HepG2 (cell line): ENCODE measurements around the gene GSK3A. TPM values are rescaled to one million over a fixed set of nuclear protein-coding genes. Genes with fewer than 3 reads are reported as not detected.
A peak's percentile ranks its signal among the peaks of the same experiment; 100 is the strongest.

Experiments
- ATAC-seq: fragments of 200-7000 bp; cut with Tn5 transposase; 3 replicates; pipeline ENCODE4 v1.9.1; 2020; ENCODE audit warnings: mild to moderate bottlenecking, moderate library complexity
- BruUV-seq: library from RNA; stranded (reverse); fragments of 400-500 nt; replicated peaks from 2 replicates; lab custom pipeline; 2021; lab: Mats Ljungman, UMichigan
- CTCF ChIA-PET: fragments of 300-600 bp; formaldehyde crosslinking; extraction: SDS; loops from one replicate; lab custom pipeline; 2021; ENCODE audit warnings: low total read pairs, inconsistent platforms, low intra/inter-chr PET ratio; lab: Yijun Ruan, JAX
- POLR2A ChIA-PET: fragments of 350-600 bp; sonication (Branson Sonifier 250); formaldehyde crosslinking; loops from one replicate; lab custom pipeline; 2020; ENCODE audit warnings: antibody characterized with exemption, inconsistent platforms; lab: Yijun Ruan, JAX
- DNase-seq: peaks from one replicate; pipeline ENCODE4 v3.0.0-alpha.2; 2015; ENCODE audit warnings: low spot score
- FAIRE-seq: peaks from 3 replicates; lab custom pipeline; 2011; peaks lifted over from hg19 to GRCh38; lab: Jason Lieb, UNC
- H2AFZ ChIP-seq: one replicate; pipeline ENCODE4 v1.6.1; 2011; ENCODE audit warnings: low read length, inconsistent platforms
- H3K27ac ChIP-seq: fragments of 300-600 bp; 3 replicates; pipeline ENCODE4 v1.8.0; 2011; ENCODE audit warnings: mixed run types, mild to moderate bottlenecking, mixed read lengths, low read length, inconsistent platforms; ENCODE audit not compliant: insufficient read depth; ENCODE audit errors: extremely low read length
- H3K27me3 ChIP-seq, 2 experiments: fragments of 200-600 bp in 1 of 2; 2 replicates in 1 of 2; 3 replicates in 1 of 2; pipeline versions ENCODE4 v1.6.0 to v1.8.0; 2011; ENCODE audit warnings: low read length in 2 of 2, mild to moderate bottlenecking in 2 of 2, moderate library complexity in 2 of 2, inconsistent platforms in 1 of 2; ENCODE audit not compliant: insufficient read depth in 2 of 2, control insufficient read depth in 1 of 2
- H3K36me3 ChIP-seq, 2 experiments: fragments of 200-600 bp in 1 of 2; replicated peaks in 1 of 2; 2 replicates in 1 of 2; 3 replicates in 1 of 2; pipeline versions ENCODE4 v1.5.1 to v1.8.0; 2011; ENCODE audit warnings: low read length in 2 of 2, inconsistent platforms in 1 of 2; ENCODE audit not compliant: insufficient read depth in 2 of 2, control insufficient read depth in 1 of 2
- H3K4me1 ChIP-seq: 2 replicates; pipeline ENCODE4 v1.5.1; 2012; ENCODE audit warnings: low read length, inconsistent platforms; ENCODE audit not compliant: insufficient read depth
- H3K4me2 ChIP-seq: 2 replicates; pipeline ENCODE4 v1.6.0; 2011; ENCODE audit warnings: low read depth, low read length, inconsistent platforms
- H3K4me3 ChIP-seq, 3 experiments: fragments of 200-600 bp in 1 of 3; sonication (generic), shearing (Covaris generic) in 1 of 3; replicated peaks in 1 of 3; 2 replicates each; pipeline ENCODE4 v1.5.1; 2011 to 2016; ENCODE audit warnings: low read length in 3 of 3, inconsistent platforms in 2 of 3, low read depth in 2 of 3, mild to moderate bottlenecking in 2 of 3, control low read depth in 1 of 3, mixed read lengths in 1 of 3; ENCODE audit not compliant: insufficient read depth in 1 of 3
- H3K79me2 ChIP-seq: one replicate; pipeline ENCODE4 v1.6.1; 2011; ENCODE audit warnings: low read length, inconsistent platforms; ENCODE audit not compliant: insufficient read depth
- H3K9ac ChIP-seq: 2 replicates; pipeline ENCODE4 v1.6.0; 2011; ENCODE audit warnings: mild to moderate bottlenecking, low read depth, low read length, inconsistent platforms; ENCODE audit not compliant: insufficient read depth
- H3K9me3 ChIP-seq: 2 replicates; pipeline ENCODE4 v1.5.1; 2012; ENCODE audit warnings: mild to moderate bottlenecking, low read length
- H4K20me1 ChIP-seq: 2 replicates; pipeline ENCODE4 v1.6.0; 2011; ENCODE audit warnings: inconsistent platforms, mild to moderate bottlenecking, low read length, moderate library complexity; ENCODE audit not compliant: insufficient read depth
- AGO1 ChIP-seq: fragments of 200-400 bp; formaldehyde crosslinking; IDR thresholded peaks from 2 replicates; pipeline ENCODE4 v1.6.1; 2017; ENCODE audit warnings: mild to moderate bottlenecking, low read depth, low read length, moderate library complexity; ENCODE audit not compliant: poor library complexity, severe bottlenecking
- FOXK1 ChIP-seq: sonication (generic); formaldehyde crosslinking; IDR thresholded peaks from 2 replicates; pipeline ENCODE4 v1.4.0; 2020; ENCODE audit warnings: low read depth, missing genetic modification reagents, borderline replicate concordance
- FOXO1 ChIP-seq: sonication (generic); formaldehyde crosslinking; IDR thresholded peaks from 2 replicates; pipeline ENCODE4 v1.4.0; 2020; ENCODE audit warnings: missing genetic modification reagents
- HNRNPLL ChIP-seq: fragments of 200-400 bp; formaldehyde crosslinking; IDR thresholded peaks from 2 replicates; pipeline ENCODE4 v1.6.1; 2017; ENCODE audit warnings: mild to moderate bottlenecking, low read depth, low read length; ENCODE audit not compliant: poor library complexity, severe bottlenecking
- KDM2A ChIP-seq: sonication (generic); formaldehyde crosslinking; IDR thresholded peaks from 2 replicates; pipeline ENCODE4 v1.4.0; 2020; ENCODE audit warnings: low read depth, missing genetic modification reagents, borderline replicate concordance
- MXD1 ChIP-seq: sonication (generic); formaldehyde crosslinking; IDR thresholded peaks from 2 replicates; pipeline ENCODE4 v1.4.0; 2020; ENCODE audit warnings: mild to moderate bottlenecking, missing genetic modification reagents
- RBFOX2 ChIP-seq: fragments of 200-400 bp; formaldehyde crosslinking; IDR thresholded peaks from 2 replicates; pipeline ENCODE4 v1.6.1; 2017; ENCODE audit warnings: low read depth, mild to moderate bottlenecking, low read length
- WGBS: methylation state at CpG from one replicate; pipeline ENCODE4 v1.1.6; 2017; ENCODE audit warnings: low lambda C conversion rate; 5-methylcytosine and 5-hydroxymethylcytosine counted together
- in situ Hi-C: cut with HindIII; loops from 2 replicates; pipeline ENCODE4 v1.10.0; 2017; ENCODE audit warnings: low pct_unique_long_range_greater_than_20kb; ENCODE audit not compliant: extremely low pct_ligation_motif_present
- intact Hi-C: fragments of 100-400 bp; cut with micrococcal nuclease; formaldehyde crosslinking; loops from one replicate; pipeline ENCODE4 v1.10.0; 2022; ENCODE audit not compliant: unreplicated experiment
- polyA plus RNA-seq, 8 experiments: library from polyadenylated mRNA; depleted of rRNA in 3 of 8; stranded (reverse) in 7 of 8; unstranded in 1 of 8; fragments of >200 nt; fragmentation: Illumina TruSeq in 4 of 8; extraction: Trizol in 4 of 8; gene quantifications; 2 replicates each; pipeline versions ENCODE4 v1.2.1 to v1.2.3, GENCODE V29; 2011 to 2016; ENCODE audit warnings: low read depth in 4 of 8, missing spikeins in 1 of 8, mixed read lengths in 1 of 8; ENCODE audit not compliant: insufficient read depth in 1 of 8
- total RNA-seq, 5 experiments: library from RNA; depleted of rRNA; stranded (reverse); fragments of >200 nt; fragmentation: Illumina TruSeq; extraction: Trizol; gene quantifications; 2 replicates each; pipeline ENCODE4 v1.2.3, GENCODE V29; 2016; ENCODE audit warnings: low read depth in 1 of 5

The GSK3A gene
- total and polyA plus RNA-seq, 2 of the 13 experiments (the other 11 are each of a cell fraction or from before 2014, with no cell fraction given), result 16.9 to 52.5 TPM

DNA sequence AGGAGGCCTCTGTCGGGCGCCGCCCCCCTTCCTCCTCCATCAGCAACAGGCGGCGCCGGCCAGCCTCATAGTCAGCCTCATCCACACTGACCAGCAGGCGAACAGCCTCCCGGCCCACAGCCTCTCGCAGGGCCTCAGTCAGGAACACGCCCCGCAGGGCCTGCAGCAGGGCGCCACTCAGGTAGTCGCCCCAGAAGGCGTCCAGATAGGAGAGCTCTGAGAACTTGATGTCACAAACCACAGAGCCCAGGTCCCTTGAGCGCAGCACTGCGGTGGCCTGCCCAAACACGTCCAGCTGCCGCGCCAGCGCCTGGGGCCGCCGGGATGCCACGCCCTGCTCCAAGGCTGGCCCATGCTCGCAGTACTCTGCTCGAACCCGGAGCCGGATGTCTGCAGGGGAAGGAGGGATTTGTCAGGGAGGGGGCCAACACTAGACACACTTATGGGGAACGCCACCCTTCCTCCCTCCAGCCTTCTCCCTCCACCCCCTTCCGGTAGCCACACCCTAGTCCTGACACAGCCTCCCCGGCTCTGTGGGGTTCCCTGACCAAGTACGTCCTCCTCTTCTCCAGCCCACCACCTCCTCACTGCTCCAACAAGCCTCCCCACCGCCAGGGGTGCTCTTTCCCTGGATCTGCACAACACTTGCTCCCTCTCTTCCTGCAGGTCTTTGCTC is 42.8 kb downstream of the GSK3A start:
- FAIRE-seq (no peak), DNase-seq (no peak), ATAC-seq (no peak)
- Histone ChIP-seq H3K4me2 (no peak overlapping the region), H3K36me3 (peaks cover 37 to 60% of the 10 kb centered on the region in 2 experiments), H3K9me3 (no peaks in the 10 kb centered on the region), H3K4me3 (no peak overlapping the region), H4K20me1 (peaks cover 17% of the 10 kb centered on the region; the same call in 1 of the 2 replicates), H3K4me1 (no peaks in the 10 kb centered on the region), H2AFZ (no peak overlapping the region), H3K9ac (no peak overlapping the region), H3K27me3 (no peaks in the 10 kb centered on the region; a peak in 1 of 5 replicates), H3K27ac (no peak overlapping the region), H3K79me2 (peaks cover 10% of the 10 kb centered on the region)
- TF ChIP-seq RBFOX2 (0 out of 2 replicates have a peak, but pooled peaks have one; percentile 37), KDM2A (CRISPR knock-in tag) (no peak), FOXO1 (no peak), MXD1 (CRISPR knock-in tag) (no peak), HNRNPLL (no peak)
- 96% methylated on average over 19 of the region's 32 CpGs for WGBS
- in situ Hi-C loops (no loop called here), intact Hi-C loops (no loop called here)
- no TSS peak for BruUV-seq
- POLR2A ChIA-PET, result no interaction called here
- CTCF ChIA-PET, result no interaction called here

- H3K4me2 ChIP-seq, result no peak overlapping the region
Observed at GRCh38 chr19:42198676-42199439, 43.5 kb downstream of the GSK3A start.

More at GRCh38 chr19:42198676-42199439, 43.5 kb downstream of the GSK3A start:
- H3K27me3 ChIP-seq, result no peaks in the 10 kb centered on the region; a peak in 1 of 5 replicates
- H4K20me1 ChIP-seq, result peaks cover 17% of the 10 kb centered on the region; the same call in 1 of the 2 replicates
- H2AFZ ChIP-seq, result no peak overlapping the region
- ATAC-seq (no peak), FAIRE-seq (no peak), DNase-seq (no peak)
- CTCF ChIA-PET, result no interaction called here
- H3K27ac ChIP-seq, result no peak overlapping the region
- H3K9me3 ChIP-seq, result no peaks in the 10 kb centered on the region
- TF ChIP-seq FOXK1 (CRISPR knock-in tag) (no peak), AGO1 (peak; percentile 100)
- no peak overlapping the region for H3K4me3 ChIP-seq
- no TSS peak for BruUV-seq
- 100% methylated on average over 1 of the region's 7 CpGs for WGBS
- intact Hi-C loops (no loop called here), in situ Hi-C loops (no loop called here)
- peaks cover 35 to 54% of the 10 kb centered on the region in 2 experiments for H3K36me3 ChIP-seq
- no peaks in the 10 kb centered on the region for H3K4me1 ChIP-seq
- POLR2A ChIA-PET, result no interaction called here
- no peak overlapping the region for H3K9ac ChIP-seq
- peaks cover 9% of the 10 kb centered on the region for H3K79me2 ChIP-seq
